ENCODE data around the gene ELL2.

GRCh38 chr5:95901676-95902627 lies 59.7 kb downstream of the ELL2 start:
- TF ChIP-seq ZNF292 (CRISPR knock-in tag; IDR thresholded peaks at IDR 0.05; ENCODE audit: borderline replicate concordance, low read depth) = no peak
- no peak for TF ChIP-seq JUNB (CRISPR knock-in tag; IDR thresholded peaks at IDR 0.05; ENCODE audit: borderline replicate concordance)
- no peak for TF ChIP-seq ETV6 (CRISPR knock-in tag; conservative IDR thresholded peaks at IDR 0.05)
- TF ChIP-seq ZNF12 (CRISPR knock-in tag; IDR thresholded peaks at IDR 0.05) = no peak

Measured in HepG2 (cell line).